NCI-H524 treated with DMSO at 0.1 percent for 48 hours (cell line): Measurements from ENCODE around the gene IL7R.
A peak's percentile ranks its signal among the peaks of the same experiment; 100 is the strongest.
"Not testable (repeated sequence)": the region's sequence is repeated elsewhere in the genome, so short reads cannot be mapped to it uniquely, and the experiment has no call there.

ENCODE experiments used
- DNase-seq: peaks from one replicate; lab custom pipeline; 2025; lab: John Stamatoyannopoulos, UW

The IL7R gene

GRCh38 chr5:35876454-35876853, 19.8 kb downstream of the IL7R start:
- DNase-seq: no peak

DNA sequence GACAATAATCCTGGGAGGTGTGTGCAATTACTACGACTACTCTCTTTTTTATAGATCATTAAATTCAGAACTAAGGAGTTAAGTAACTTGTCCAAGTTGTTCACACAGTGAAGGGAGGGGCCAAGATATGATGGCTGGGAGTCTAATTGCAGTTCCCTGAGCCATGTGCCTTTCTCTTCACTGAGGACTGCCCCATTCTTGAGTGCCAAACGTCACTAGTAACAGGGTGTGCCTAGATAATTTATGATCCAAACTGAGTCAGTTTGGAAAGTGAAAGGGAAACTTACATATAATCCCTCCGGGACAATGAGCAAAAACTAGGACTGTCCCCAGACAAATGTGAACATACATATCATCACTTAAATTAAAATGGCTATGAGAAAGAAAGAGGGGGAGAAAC, 20.2 kb downstream of the IL7R start:
- DNase-seq: no peak

- DNase-seq: no peak
Observed at GRCh38 chr5:35877655-35878054, 21.0 kb downstream of the IL7R start.

DNA sequence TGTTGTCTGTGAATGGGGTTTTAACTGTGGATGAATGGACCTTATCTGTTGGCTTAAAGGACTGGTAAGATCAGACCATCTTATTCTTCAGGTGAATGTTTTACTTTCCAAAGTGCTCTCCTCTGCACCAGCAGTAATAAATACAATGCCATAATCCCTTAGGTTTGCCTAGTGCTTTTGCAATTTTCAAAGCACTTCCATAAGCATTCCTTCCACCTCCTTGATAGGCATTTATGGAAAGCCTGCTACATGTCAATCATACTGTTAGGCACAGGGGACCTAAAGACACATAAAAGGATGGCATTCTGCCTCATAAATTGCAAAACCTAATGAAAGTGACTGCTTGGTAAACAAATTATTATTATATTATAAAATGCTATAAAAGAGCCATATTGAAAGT, 21.4 kb downstream of the IL7R start:
- DNase-seq: no peak

GRCh38 chr5:35879096-35879495, 22.4 kb downstream of the IL7R start:
- no peak for DNase-seq

GRCh38 chr5:35879649-35880048, 23.0 kb downstream of the IL7R start:
- DNase-seq: no peak

GRCh38 chr5:35880156-35880555, 23.5 kb downstream of the IL7R start:
- DNase-seq: no peak

- DNase-seq: no peak
Observed at GRCh38 chr5:35881758-35882157, 25.1 kb downstream of the IL7R start.

GRCh38 chr5:35884191-35884769, 27.6 kb downstream of the IL7R start:
- DNase-seq: no peak

DNA sequence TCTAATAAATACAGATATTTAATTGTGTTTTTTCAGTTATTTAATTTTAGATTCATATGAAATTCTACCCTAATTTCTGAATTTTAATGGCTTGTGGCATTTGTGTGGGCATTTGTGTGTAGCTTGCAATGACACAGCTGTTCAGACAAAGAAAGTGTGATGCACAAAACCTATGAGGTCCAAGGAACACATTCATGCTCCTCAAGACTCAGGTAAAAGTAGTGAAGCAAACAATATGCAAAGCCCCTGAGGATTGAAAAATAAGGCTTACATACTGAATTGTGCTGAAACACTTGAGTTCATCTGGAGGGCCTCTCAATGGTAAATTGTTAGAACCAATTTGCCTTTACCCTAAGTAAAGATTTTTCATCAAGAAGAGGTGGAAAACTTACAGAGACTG, 28.1 kb downstream of the IL7R start:
- no peak for DNase-seq

GRCh38 chr5:35886381-35886780, 29.7 kb downstream of the IL7R start:
- DNase-seq: no peak

DNA sequence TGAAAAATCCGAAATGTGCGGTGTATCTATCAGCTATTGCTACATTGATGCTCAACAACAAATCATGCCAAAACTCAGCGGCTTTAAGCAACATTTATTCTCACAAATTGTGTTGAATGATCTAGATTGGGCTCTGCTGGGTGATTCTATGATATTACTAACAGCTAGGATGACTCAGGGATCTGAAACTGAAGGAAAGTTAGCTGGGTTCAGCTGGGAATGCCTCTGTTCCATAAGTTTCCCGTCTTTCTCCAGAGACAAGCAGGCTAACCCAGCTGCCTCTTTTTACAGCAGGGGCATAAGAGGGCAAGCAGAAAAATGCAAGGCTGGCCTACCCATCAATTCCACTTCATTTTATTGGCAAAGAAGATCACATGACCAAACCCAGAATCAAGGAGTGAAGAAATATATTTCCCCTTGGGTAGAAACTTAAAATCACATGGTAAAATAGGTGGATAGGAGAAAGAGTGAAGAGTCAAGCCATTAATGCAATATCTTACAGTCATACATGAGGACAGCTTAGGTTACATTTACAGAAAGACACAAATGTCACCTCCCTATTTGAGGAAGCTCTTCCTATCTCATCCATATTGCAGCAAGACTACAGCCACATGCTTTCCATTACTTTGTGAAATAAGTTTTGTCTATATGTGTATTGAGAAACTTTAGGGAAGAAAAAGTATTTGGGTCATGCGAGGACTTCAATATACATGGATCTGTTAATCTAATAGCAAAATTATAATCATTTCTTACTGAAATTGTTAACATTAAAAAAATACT, 30.8 kb downstream of the IL7R start:
- DNase-seq: no peak

- no peak for DNase-seq
Observed at GRCh38 chr5:35890021-35891020, 33.6 kb downstream of the IL7R start.

DNA sequence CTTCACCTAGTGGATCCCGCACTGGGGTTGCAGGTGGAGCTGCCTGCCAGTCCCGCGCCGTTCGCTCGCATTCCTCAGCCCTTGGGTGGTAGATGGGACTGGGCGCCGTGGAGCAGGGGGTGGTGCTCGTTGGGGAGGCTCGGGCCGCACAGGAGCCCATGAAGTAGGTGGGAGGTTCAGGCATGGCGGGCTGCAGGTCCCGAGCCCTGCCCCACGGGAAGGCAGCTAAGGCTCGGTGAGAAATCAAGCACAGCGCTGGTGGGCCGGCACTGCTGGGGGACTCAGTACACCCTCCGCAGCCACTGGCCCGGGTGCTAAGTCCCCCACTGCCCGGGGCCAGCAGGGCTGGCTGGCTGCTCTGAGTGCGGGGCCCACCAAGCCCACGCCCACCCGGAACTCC, 36.1 kb downstream of the IL7R start:
- DNase-seq: not testable (repeated sequence)

GRCh38 chr5:35894131-35894530, 37.4 kb downstream of the IL7R start:
- no peak for DNase-seq

GRCh38 chr5:35898952-35899660, 42.4 kb downstream of the IL7R start:
- DNase-seq: peak; percentile 29

GRCh38 chr5:35899800-35900199, 43.1 kb downstream of the IL7R start:
- DNase-seq: no peak

GRCh38 chr5:35900972-35901695, 44.4 kb downstream of the IL7R start:
- DNase-seq: peak; percentile 93

DNA sequence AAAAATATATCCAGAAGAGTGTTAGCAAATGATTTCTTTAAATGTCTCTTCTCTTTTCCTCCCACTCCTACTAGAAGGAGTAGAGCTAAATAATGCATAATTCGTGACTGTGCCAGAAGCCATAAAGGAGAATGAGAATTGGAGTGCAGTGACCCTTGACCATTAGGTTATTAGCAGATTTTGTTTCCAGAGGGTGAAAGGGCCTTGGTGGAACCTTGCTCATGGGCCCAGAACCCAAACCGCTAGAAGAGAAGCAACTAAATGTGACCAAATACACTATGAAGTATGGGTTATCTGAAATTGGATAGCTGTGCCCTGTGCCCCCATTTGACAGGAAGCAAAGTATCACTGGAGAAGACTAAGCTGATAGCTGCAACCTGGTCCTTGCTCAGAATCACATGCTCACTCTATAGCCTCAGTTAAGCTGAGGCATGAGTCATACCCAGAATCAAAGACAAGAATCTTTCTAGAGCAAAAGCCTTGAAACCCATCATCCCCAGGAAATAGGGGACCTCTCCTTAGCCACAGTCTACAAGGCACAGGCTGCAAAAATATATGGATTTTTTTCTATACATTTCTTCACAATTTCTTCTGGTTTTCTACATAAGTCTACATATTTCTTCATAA, 45.5 kb downstream of the IL7R start:
- DNase-seq: no peak

- no peak for DNase-seq
Observed at GRCh38 chr5:35903631-35904203, 47.0 kb downstream of the IL7R start.
